DOHH2 (cell line): ENCODE data around the gene C19orf85.

ENCODE experiments used
- H3F3A ChIP-seq: fragments of 200-600 bp; sonication (generic), shearing (Covaris generic); 2 replicates; pipeline ENCODE4 v1.6.0; 2016; ENCODE audit warnings: antibody characterized with exemption, mild to moderate bottlenecking; ENCODE audit not compliant: control insufficient read depth, insufficient read depth
- H3K27ac ChIP-seq: fragments of 200-600 bp; sonication (generic); 2 replicates; pipeline ENCODE4 v1.5.1; 2014; ENCODE audit warnings: low read depth, mild to moderate bottlenecking, low read length, moderate library complexity
- H3K27me3 ChIP-seq: fragments of 200-600 bp; sonication (generic); 2 replicates; pipeline ENCODE4 v1.6.1; 2014; ENCODE audit warnings: mild to moderate bottlenecking, low read length, mixed read lengths; ENCODE audit not compliant: control insufficient read depth
- H3K36me3 ChIP-seq: fragments of 200-600 bp; sonication (generic); 2 replicates; pipeline ENCODE4 v1.6.1; 2014; ENCODE audit warnings: mild to moderate bottlenecking, low read length, moderate library complexity, mixed read lengths; ENCODE audit not compliant: control insufficient read depth
- H3K4me1 ChIP-seq: fragments of 200-600 bp; sonication (generic); 2 replicates; pipeline ENCODE4 v1.6.1; 2014; ENCODE audit warnings: mild to moderate bottlenecking, low read length, mixed read lengths; ENCODE audit not compliant: control insufficient read depth
- H3K4me2 ChIP-seq: fragments of 200-600 bp; sonication (generic); 2 replicates; pipeline ENCODE4 v1.6.0; 2014; ENCODE audit warnings: mild to moderate bottlenecking, low read length, moderate library complexity
- H3K4me3 ChIP-seq: fragments of 200-600 bp; sonication (generic); 2 replicates; pipeline ENCODE4 v1.5.1; 2014; ENCODE audit warnings: mild to moderate bottlenecking, low read length, mixed read lengths
- H3K79me2 ChIP-seq: fragments of 200-600 bp; sonication (generic); 2 replicates; pipeline ENCODE4 v1.6.1; 2014; ENCODE audit warnings: mild to moderate bottlenecking, low read length, mixed read lengths; ENCODE audit not compliant: control insufficient read depth
- H3K9me2 ChIP-seq: fragments of 200-600 bp; sonication (generic); replicated peaks from 2 replicates; pipeline ENCODE4 v1.6.1; 2014; ENCODE audit warnings: mild to moderate bottlenecking, low read length, mixed read lengths; ENCODE audit not compliant: control insufficient read depth
- H3K9me3 ChIP-seq: fragments of 200-600 bp; sonication (generic); 2 replicates; pipeline ENCODE4 v1.6.1; 2014; ENCODE audit warnings: antibody characterized with exemption, low read length, mixed read lengths; ENCODE audit not compliant: control insufficient read depth, insufficient read depth
- H4K20me1 ChIP-seq: fragments of 200-600 bp; sonication (generic); 2 replicates; pipeline ENCODE4 v1.6.0; 2014; ENCODE audit warnings: low read depth, mild to moderate bottlenecking, antibody characterized with exemption, low read length, moderate library complexity; ENCODE audit not compliant: control insufficient read depth, insufficient read depth
- CTCF ChIP-seq: fragments of 200-600 bp; sonication (generic); IDR thresholded peaks from one replicate; pipeline ENCODE4 v1.5.1; 2014; ENCODE audit warnings: antibody characterized with exemption, mild to moderate bottlenecking, low read depth, low read length; ENCODE audit not compliant: poor library complexity, severe bottlenecking
- EZH2phosphoT487 ChIP-seq: fragments of 200-600 bp; sonication (generic); IDR thresholded peaks from 2 replicates; pipeline ENCODE4 v1.6.1; 2017; ENCODE audit warnings: borderline replicate concordance, mild to moderate bottlenecking, antibody characterized with exemption, low read length, moderate library complexity, mixed read lengths

The C19orf85 gene

GRCh38 chr19:55418185-55418584 is 46.4 kb downstream of the C19orf85 start:
- peak; percentile 87 for TF ChIP-seq CTCF
- no peak for TF ChIP-seq EZH2phosphoT487
- H3K4me1 ChIP-seq: peaks cover 5% of the 10 kb centered on the region
- H3K4me3 ChIP-seq: no peak overlapping the region
- H3F3A ChIP-seq: no peaks in the 10 kb centered on the region
- H3K27me3 ChIP-seq: peaks cover 3% of the 10 kb centered on the region; the same call in 1 of the 2 replicates
- H3K9me2 ChIP-seq: no peaks in the 10 kb centered on the region
- no peaks in the 10 kb centered on the region for H4K20me1 ChIP-seq
- H3K27ac ChIP-seq: no peak overlapping the region
- H3K9me3 ChIP-seq: 0 out of 2 replicates have a peak, but pooled peaks cover 6% of the 10 kb centered on the region
- no peaks in the 10 kb centered on the region for H3K36me3 ChIP-seq
- H3K79me2 ChIP-seq: no peaks in the 10 kb centered on the region
- no peak overlapping the region for H3K4me2 ChIP-seq
